ENCODE measurements around the gene AKAP1. TPM values are rescaled to one million over a fixed set of nuclear protein-coding genes. Genes with fewer than 3 reads are reported as not detected.

AKAP1 gene
- total RNA-seq, 2 experiments from 2014 or later: 20.3 to 23.1 TPM

DNA sequence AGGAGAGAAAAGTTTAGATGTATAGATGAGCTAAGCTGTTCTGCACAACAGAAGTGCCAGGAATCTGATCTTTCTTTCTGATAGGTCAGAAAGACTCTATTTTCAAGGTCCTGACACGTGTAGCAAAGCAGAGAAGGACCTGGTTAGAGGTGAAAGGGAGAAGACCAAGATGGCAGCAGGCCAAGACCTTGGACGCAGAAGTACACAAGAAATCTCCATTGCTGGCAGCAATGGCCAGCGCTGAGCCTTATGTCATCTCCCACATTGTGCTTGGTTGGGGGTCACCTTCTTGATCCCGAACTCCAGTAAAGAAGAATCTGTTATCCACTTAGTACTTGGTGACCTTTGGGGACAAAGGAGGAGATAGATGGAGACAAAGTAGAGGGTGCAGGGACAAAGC is 41.8 kb upstream of the AKAP1 start:
- CTCF ChIA-PET: no interaction called here
- ATAC-seq (ENCODE audit: poor library complexity): no peak

DNA sequence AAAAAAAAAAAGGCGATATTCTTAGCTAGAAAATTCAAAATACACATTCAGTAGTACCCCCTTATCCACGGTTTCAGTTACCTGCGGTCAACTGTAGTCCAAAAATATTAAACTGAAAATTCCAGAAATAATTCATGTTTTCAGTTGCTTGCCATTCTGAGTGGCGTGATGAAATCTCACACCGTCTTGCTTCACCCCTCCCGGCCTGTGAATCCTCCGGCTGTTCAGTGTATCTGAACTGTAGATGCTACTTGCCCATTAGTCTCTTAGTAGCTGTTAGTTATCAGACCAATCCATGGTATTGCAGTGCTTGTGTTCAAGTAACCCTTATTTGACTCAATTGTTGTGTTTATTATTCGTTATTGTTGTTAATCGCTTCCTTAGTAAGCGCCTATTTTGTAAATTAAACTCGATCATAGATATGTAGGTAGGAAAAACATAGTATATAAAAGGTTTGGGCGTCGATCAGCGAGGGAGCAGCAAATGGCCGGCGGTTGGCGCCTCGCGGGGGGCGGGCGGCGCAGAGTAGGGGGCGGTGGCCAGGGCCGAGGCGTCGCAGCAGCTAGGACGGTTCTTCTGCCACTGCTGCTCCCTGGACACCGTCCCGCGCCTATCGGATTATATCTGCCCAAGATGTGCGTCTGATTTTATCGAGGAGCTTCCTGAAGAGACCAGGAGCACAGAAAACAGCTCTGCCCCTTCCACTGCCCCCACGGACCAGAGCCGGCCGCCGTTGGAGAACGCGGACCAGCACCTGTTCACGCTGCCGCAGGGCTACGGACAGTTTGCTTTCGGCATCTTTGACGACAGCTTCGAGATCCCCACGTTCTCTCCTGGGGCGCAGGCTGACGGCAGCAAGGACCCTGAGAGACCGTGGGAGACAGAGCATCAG is 39.8 kb upstream of the AKAP1 start:
- intact Hi-C loops (cut with DNase I, micrococcal nuclease): no loop called here
- Mint-ChIP-seq H3K27ac (no peak overlapping the region), H3K4me1 (ENCODE audit: low read depth) (peaks cover 7% of the 10 kb centered on the region), H3K27me3 (peaks cover 71% of the 10 kb centered on the region), H3K36me3 (ENCODE audit: low read depth) (no peaks in the 10 kb centered on the region), H3K9me3 (no peaks in the 10 kb centered on the region), H3K4me3 (peak overlapping the region; percentile 84)
- TF ChIP-seq, protein P1, sequence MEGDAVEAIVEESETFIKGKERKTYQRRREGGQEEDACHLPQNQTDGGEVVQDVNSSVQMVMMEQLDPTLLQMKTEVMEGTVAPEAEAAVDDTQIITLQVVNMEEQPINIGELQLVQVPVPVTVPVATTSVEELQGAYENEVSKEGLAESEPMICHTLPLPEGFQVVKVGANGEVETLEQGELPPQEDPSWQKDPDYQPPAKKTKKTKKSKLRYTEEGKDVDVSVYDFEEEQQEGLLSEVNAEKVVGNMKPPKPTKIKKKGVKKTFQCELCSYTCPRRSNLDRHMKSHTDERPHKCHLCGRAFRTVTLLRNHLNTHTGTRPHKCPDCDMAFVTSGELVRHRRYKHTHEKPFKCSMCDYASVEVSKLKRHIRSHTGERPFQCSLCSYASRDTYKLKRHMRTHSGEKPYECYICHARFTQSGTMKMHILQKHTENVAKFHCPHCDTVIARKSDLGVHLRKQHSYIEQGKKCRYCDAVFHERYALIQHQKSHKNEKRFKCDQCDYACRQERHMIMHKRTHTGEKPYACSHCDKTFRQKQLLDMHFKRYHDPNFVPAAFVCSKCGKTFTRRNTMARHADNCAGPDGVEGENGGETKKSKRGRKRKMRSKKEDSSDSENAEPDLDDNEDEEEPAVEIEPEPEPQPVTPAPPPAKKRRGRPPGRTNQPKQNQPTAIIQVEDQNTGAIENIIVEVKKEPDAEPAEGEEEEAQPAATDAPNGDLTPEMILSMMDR (IDR thresholded peaks at IDR 0.05): no peak
- no peak for DNase-seq
- no peak overlapping the region for H3K27ac ChIP-seq (ENCODE audit: low read depth in 1 of 2, low read length in 2 of 2)
- H3K9me3 ChIP-seq (ENCODE audit: control insufficient read depth in 1 of 2, insufficient read depth in 1 of 2, low read length in 2 of 2): peaks cover 0 to 17% of the 10 kb centered on the region in 2 experiments
- peak overlapping the region; percentile 29 for H3K4me3 ChIP-seq (ENCODE audit: low read length)
- peaks cover 45 to 49% of the 10 kb centered on the region in 2 experiments for H3K27me3 ChIP-seq (ENCODE audit: control insufficient read depth in 1 of 2, insufficient read depth in 2 of 2, low read length in 2 of 2)
- no peak for ATAC-seq (ENCODE audit: poor library complexity)
- H3K36me3 ChIP-seq (ENCODE audit: insufficient read depth, low read length): no peaks in the 10 kb centered on the region
- CTCF ChIA-PET: no interaction called here
- POLR2A ChIA-PET: interaction anchor here (1.3 kb wide), 1 partner anchor 40 kb away, joined by 6 read pairs; the partner anchor contains the start of gene AKAP1
- H3K4me1 ChIP-seq (ENCODE audit: insufficient read depth, low read length): peaks cover 24% of the 10 kb centered on the region

More for the DNA sequence above, 41.8 kb upstream of the AKAP1 start:
- Mint-ChIP-seq H3K27ac (no peak overlapping the region), H3K9me3 (no peaks in the 10 kb centered on the region), H3K27me3 (peaks cover 89% of the 10 kb centered on the region), H3K36me3 (ENCODE audit: low read depth) (no peaks in the 10 kb centered on the region), H3K4me3 (no peak overlapping the region), H3K4me1 (ENCODE audit: low read depth) (peaks cover 7% of the 10 kb centered on the region)
- POLR2A ChIA-PET: interaction anchor here (1.1 kb wide), 1 partner anchor 19 kb away, joined by 3 read pairs; no protein-coding TSS in a partner anchor
- intact Hi-C loops (cut with DNase I, micrococcal nuclease): no loop called here
- no peak for DNase-seq
- Histone ChIP-seq H3K4me1 (ENCODE audit: insufficient read depth, low read length) (peaks cover 24% of the 10 kb centered on the region), H3K27me3 (ENCODE audit: control insufficient read depth in 1 of 2, insufficient read depth in 2 of 2, low read length in 2 of 2) (peaks cover 42 to 49% of the 10 kb centered on the region in 2 experiments), H3K4me3 (ENCODE audit: low read length) (no peak overlapping the region), H3K9me3 (ENCODE audit: control insufficient read depth in 1 of 2, insufficient read depth in 1 of 2, low read length in 2 of 2) (peaks cover 0 to 17% of the 10 kb centered on the region in 2 experiments), H3K36me3 (ENCODE audit: insufficient read depth, low read length) (no peaks in the 10 kb centered on the region), H3K27ac (ENCODE audit: low read depth in 1 of 2, low read length in 2 of 2) (no peak overlapping the region)
- TF ChIP-seq, protein P1 (IDR thresholded peaks at IDR 0.05): no peak

DNA sequence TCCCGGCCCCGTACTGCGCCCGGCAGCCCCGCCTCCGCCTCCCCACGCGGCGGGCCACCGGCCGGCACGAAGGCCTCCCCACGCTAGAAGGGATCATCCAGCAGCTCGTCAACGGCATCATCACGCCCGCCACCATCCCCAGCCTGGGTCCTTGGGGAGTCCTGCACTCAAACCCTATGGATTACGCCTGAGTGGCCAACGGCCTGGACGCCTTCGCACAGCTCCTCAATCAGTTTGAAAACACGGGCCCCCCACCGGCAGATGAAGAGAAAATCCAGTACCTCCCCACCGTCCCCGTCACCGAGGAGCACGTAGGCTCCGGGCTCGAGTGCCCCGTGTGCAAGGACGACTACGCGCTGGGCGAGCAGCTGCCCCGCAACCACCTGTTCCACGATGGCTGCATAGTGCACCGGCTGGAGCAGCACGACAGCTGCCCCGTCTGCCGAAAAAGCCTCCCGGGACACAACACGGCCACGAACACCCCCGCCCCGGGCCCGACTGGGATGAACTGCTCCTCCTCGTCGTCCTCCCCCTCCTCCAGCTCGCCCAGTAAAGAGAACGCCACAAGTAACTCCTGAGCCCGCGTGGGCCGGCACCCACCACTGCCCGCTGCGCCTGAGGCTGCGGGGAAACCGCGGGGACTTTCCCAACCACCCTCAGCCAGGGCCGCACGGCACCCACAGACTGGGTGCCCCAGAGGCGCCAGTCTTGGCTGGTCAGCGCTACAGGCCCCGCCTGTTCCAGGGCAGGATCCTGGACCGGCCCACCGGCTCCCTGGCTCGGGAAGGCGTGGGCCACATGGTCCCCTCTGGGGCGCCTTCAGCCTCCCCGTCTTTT is 39.0 kb upstream of the AKAP1 start:
- peaks cover 24% of the 10 kb centered on the region for H3K4me1 ChIP-seq (ENCODE audit: insufficient read depth, low read length)
- Mint-ChIP-seq H3K4me3 (peak overlapping the region; percentile 84), H3K27me3 (peaks cover 64% of the 10 kb centered on the region), H3K27ac (no peak overlapping the region), H3K36me3 (ENCODE audit: low read depth) (no peaks in the 10 kb centered on the region), H3K4me1 (ENCODE audit: low read depth) (peaks cover 7% of the 10 kb centered on the region), H3K9me3 (no peaks in the 10 kb centered on the region)
- TF ChIP-seq, protein P1 (IDR thresholded peaks at IDR 0.05): no peak
- peaks cover 45 to 46% of the 10 kb centered on the region in 2 experiments for H3K27me3 ChIP-seq (ENCODE audit: control insufficient read depth in 1 of 2, insufficient read depth in 2 of 2, low read length in 2 of 2)
- ATAC-seq (ENCODE audit: poor library complexity) (peak; percentile 50), DNase-seq (peak in 10 of 14 experiments; percentile 0 to 74 (median 11))
- H3K9me3 ChIP-seq (ENCODE audit: control insufficient read depth in 1 of 2, insufficient read depth in 1 of 2, low read length in 2 of 2): peaks cover 0 to 17% of the 10 kb centered on the region in 2 experiments
- H3K4me3 ChIP-seq (ENCODE audit: low read length): peak overlapping the region; percentile 30
- H3K27ac ChIP-seq (ENCODE audit: low read depth in 1 of 2, low read length in 2 of 2): no peak overlapping the region
- H3K36me3 ChIP-seq (ENCODE audit: insufficient read depth, low read length): no peaks in the 10 kb centered on the region
- ChIA-PET CTCF (no interaction called here), POLR2A (interaction anchor here (1.3 kb wide), 1 partner anchor 39 kb away, joined by 6 read pairs; the partner anchor contains the start of gene AKAP1)
- intact Hi-C loops (cut with DNase I, micrococcal nuclease): no loop called here

All from CD4-positive, alpha-beta T cell (primary cell).